Measurements from ENCODE around the gene WDR93.
A peak's percentile ranks its signal among the peaks of the same experiment; 100 is the strongest.
"Not testable (repeated sequence)": the region's sequence is repeated elsewhere in the genome, so short reads cannot be mapped to it uniquely, and the experiment has no call there.

WDR93 gene

DNA sequence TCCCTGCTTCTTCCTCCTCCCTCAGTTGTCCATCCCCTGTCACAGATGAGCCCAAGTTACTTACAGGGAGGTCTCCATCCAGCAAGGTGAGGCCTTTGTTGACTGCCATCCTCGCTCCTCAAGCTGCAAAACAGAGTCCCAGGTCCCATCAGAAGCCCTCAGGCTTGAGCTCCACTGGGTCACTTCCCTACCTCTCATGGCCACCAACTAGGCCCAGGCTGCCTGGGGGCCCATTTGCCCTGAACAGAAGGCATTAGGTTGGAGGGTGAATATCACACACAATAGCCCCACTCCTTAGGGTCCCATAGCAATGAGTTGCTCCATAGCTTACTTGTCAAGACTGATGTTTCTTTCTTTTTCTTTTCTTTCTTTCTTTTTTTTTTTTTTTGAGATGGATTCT, 13.2 kb upstream of the WDR93 start:
- TF ChIP-seq TAF1 (IDR thresholded peaks at IDR 0.05; ENCODE audit: low read depth, low read length) (no peak), PAX5 (IDR thresholded peaks at IDR 0.05; ENCODE audit: insufficient read depth, low read length, severe bottlenecking) (no peak), POLR2AphosphoS5 (IDR thresholded peaks at IDR 0.05; ENCODE audit: low read depth, low read length) (no peak), POLR2A (IDR thresholded peaks at IDR 0.05; ENCODE audit: low read depth, low read length) (no peak), SPI1 (IDR thresholded peaks at IDR 0.05; ENCODE audit: low read depth, low read length) (no peak), POU2F2 (IDR thresholded peaks at IDR 0.05; ENCODE audit: low read depth, low read length) (no peak)
- FAIRE-seq (no peak), DNase-seq (ENCODE audit: insufficient read length, low spot score) (no peak)

DNA sequence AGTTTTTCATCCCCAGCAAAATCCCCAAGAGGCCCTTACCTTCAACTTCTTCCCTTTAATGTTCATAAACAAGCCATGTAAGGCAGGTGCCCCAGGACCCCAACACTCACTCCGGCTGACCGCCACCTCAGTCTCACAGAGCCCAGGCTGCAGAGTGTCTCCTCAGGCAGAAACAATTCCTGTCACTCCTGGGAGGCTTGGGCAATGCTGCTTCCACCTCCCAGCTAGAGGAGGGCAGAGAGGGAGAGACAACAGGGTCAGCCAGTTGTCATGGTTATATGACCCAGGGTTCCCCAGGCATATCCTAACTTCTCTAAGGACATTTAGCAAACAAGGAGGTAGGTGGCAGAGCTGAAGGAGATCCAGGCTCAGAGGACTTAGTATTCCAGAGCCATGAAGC, 11.4 kb upstream of the WDR93 start, which contains the start of gene PLIN1:
PLIN1 (minus strand) TSS at position 156 of the 400 bp plus-strand sequence. CDS start 1,878 bp downstream, outside the sequence.
- FAIRE-seq: no peak
- TF ChIP-seq SPI1 (IDR thresholded peaks at IDR 0.05; ENCODE audit: low read depth, low read length): no peak
- no peak for TF ChIP-seq TAF1 (IDR thresholded peaks at IDR 0.05; ENCODE audit: low read depth, low read length)
- no peak for TF ChIP-seq POLR2A (IDR thresholded peaks at IDR 0.05; ENCODE audit: low read depth, low read length)
- no peak for TF ChIP-seq POU2F2 (IDR thresholded peaks at IDR 0.05; ENCODE audit: low read depth, low read length)
- TF ChIP-seq POLR2AphosphoS5 (IDR thresholded peaks at IDR 0.05; ENCODE audit: low read depth, low read length): no peak
- no peak for TF ChIP-seq PAX5 (IDR thresholded peaks at IDR 0.05; ENCODE audit: insufficient read depth, low read length, severe bottlenecking)

DNA sequence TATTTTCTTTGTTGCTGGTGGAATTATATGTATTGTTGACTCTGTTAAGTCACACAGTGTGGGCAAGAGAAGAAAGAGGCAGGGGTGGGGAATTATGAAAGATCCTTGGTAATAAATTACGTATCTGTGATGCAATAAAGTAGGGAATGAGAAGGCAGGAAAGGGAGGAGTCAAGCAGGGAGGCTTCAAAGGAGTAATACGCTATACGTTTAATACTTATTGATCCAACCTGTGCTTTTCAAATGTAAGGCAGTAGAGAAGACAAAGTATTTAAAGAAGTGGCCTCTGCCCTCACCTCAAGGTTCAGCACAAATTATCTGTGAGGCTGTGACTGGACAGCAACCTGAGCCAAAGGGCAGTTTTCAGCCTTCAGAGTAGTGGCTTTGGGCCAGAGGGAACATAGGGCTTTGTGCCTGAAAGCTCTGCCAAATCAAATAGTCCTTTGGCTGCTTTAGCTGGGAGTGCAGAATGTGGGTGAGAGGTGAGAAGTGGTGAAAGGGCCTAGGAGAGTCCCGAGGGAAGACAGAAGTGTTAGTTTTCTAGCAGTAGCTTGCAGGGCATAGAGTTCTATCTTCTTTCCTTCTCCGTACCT, 10.2 kb upstream of the WDR93 start:
- FAIRE-seq (no peak), DNase-seq (ENCODE audit: insufficient read length, low spot score) (no peak)
- TF ChIP-seq POU2F2 (IDR thresholded peaks at IDR 0.05; ENCODE audit: low read depth, low read length): no peak
- TF ChIP-seq SPI1 (IDR thresholded peaks at IDR 0.05; ENCODE audit: low read depth, low read length): no peak
- TF ChIP-seq POLR2AphosphoS5 (IDR thresholded peaks at IDR 0.05; ENCODE audit: low read depth, low read length): no peak
- no peak for TF ChIP-seq PAX5 (IDR thresholded peaks at IDR 0.05; ENCODE audit: insufficient read depth, low read length, severe bottlenecking)
- TF ChIP-seq TAF1 (IDR thresholded peaks at IDR 0.05; ENCODE audit: low read depth, low read length): no peak
- no peak for TF ChIP-seq POLR2A (IDR thresholded peaks at IDR 0.05; ENCODE audit: low read depth, low read length)

More for the DNA sequence above, 11.4 kb upstream of the WDR93 start, which contains the start of gene PLIN1:
- no peak for DNase-seq (ENCODE audit: insufficient read length, low spot score)

- no peak for TF ChIP-seq TAF1 (IDR thresholded peaks at IDR 0.05; ENCODE audit: low read depth, low read length)
- no peak for TF ChIP-seq POU2F2 (IDR thresholded peaks at IDR 0.05; ENCODE audit: low read depth, low read length)
- TF ChIP-seq POLR2A (IDR thresholded peaks at IDR 0.05; ENCODE audit: low read depth, low read length): no peak
- no peak for FAIRE-seq
Measured at GRCh38 chr15:89681146-89681545, 9.5 kb upstream of the WDR93 start.

DNA sequence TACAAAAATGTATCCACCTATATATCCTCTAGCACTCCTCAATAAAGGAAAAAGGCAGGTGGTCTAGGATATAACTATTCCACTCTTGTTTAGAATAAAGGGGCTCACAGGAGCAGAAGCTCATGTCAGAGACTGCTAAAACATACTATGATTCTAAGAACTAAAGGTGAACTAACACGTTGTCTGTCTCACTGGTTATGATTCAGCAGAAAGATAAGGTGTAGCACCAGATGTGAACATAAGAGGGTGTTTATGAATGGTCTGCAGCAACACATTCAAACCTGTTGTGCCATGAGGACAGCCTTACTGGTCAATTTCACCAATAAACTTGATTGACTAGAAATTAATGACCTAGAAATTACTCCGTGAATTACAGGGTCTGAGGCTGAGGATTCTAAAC, 4.6 kb upstream of the WDR93 start:
- FAIRE-seq (no peak), DNase-seq (ENCODE audit: insufficient read length, low spot score) (no peak)
- TF ChIP-seq POU2F2 (IDR thresholded peaks at IDR 0.05; ENCODE audit: low read depth, low read length): no peak
- no peak for TF ChIP-seq PAX5 (IDR thresholded peaks at IDR 0.05; ENCODE audit: insufficient read depth, low read length, severe bottlenecking)
- no peak for TF ChIP-seq POLR2AphosphoS5 (IDR thresholded peaks at IDR 0.05; ENCODE audit: low read depth, low read length)
- TF ChIP-seq SPI1 (IDR thresholded peaks at IDR 0.05; ENCODE audit: low read depth, low read length): no peak
- TF ChIP-seq TAF1 (IDR thresholded peaks at IDR 0.05; ENCODE audit: low read depth, low read length): no peak
- TF ChIP-seq POLR2A (IDR thresholded peaks at IDR 0.05; ENCODE audit: low read depth, low read length): no peak

More at GRCh38 chr15:89681146-89681545, 9.5 kb upstream of the WDR93 start:
- DNase-seq (ENCODE audit: insufficient read length, low spot score): no peak

- DNase-seq (ENCODE audit: insufficient read length, low spot score) (no peak), FAIRE-seq (no peak)
- no peak for TF ChIP-seq POLR2AphosphoS5 (IDR thresholded peaks at IDR 0.05; ENCODE audit: low read depth, low read length)
- TF ChIP-seq POU2F2 (IDR thresholded peaks at IDR 0.05; ENCODE audit: low read depth, low read length): no peak
- no peak for TF ChIP-seq TAF1 (IDR thresholded peaks at IDR 0.05; ENCODE audit: low read depth, low read length)
Measured at GRCh38 chr15:89686522-89686921, 4.1 kb upstream of the WDR93 start.

GRCh38 chr15:89689930-89690275, 708 bp upstream of the WDR93 start:
- DNase-seq (ENCODE audit: insufficient read length, low spot score); FAIRE-seq: not testable (repeated sequence)

DNA sequence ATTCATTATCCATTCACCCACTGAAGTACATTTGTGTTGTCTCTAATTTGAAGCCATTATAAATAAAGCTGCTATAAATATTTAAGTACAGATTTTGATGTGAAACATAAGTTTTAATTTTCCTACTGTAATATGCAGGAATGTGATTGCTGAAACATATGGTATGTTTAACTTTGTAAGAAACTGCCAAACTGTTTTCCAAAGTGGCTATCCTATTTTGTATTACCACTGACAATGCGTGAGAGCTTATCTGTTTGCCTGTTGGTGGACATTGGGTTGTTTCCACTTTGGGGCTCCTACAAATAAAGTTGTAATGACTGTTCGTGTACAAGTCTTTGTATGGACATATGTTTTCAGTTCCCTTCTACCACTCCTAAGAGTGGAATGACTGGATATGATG, 2.5 kb downstream of the WDR93 start:
- no peak for TF ChIP-seq PAX5 (IDR thresholded peaks at IDR 0.05; ENCODE audit: insufficient read depth, low read length, severe bottlenecking)
- TF ChIP-seq SPI1 (IDR thresholded peaks at IDR 0.05; ENCODE audit: low read depth, low read length): peak; percentile 71
- DNase-seq (ENCODE audit: insufficient read length, low spot score) (no peak), FAIRE-seq (no peak)

GRCh38 chr15:89693696-89694095, 3.1 kb downstream of the WDR93 start:
- no peak for DNase-seq (ENCODE audit: insufficient read length, low spot score)
- no peak for FAIRE-seq
- TF ChIP-seq PAX5 (IDR thresholded peaks at IDR 0.05; ENCODE audit: insufficient read depth, low read length, severe bottlenecking): no peak
- no peak for TF ChIP-seq POU2F2 (IDR thresholded peaks at IDR 0.05; ENCODE audit: low read depth, low read length)
- no peak for TF ChIP-seq SPI1 (IDR thresholded peaks at IDR 0.05; ENCODE audit: low read depth, low read length)
- TF ChIP-seq POLR2AphosphoS5 (IDR thresholded peaks at IDR 0.05; ENCODE audit: low read depth, low read length): no peak
- TF ChIP-seq POLR2A (IDR thresholded peaks at IDR 0.05; ENCODE audit: low read depth, low read length): no peak
- no peak for TF ChIP-seq TAF1 (IDR thresholded peaks at IDR 0.05; ENCODE audit: low read depth, low read length)

DNA sequence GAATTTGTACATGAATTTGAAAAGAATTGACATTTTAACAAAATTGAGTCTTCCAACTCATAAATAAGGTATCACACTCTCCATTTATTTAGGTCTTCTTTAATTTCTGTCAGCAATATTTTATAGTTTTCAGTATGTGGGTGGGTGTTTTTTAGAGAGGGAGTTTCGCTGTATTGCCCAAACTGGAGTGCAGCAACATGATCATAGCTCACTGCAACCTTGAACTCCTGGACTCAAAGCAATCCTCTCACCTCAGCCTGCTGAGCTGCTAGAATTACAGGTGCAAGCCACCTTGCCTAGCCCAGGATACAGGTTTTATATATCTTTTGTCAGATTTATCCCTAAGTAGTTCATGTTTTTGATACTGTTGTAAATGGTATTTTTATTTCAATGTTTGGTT, 4.6 kb downstream of the WDR93 start:
- no peak for FAIRE-seq
- TF ChIP-seq TAF1 (IDR thresholded peaks at IDR 0.05; ENCODE audit: low read depth, low read length): no peak
- no peak for TF ChIP-seq POU2F2 (IDR thresholded peaks at IDR 0.05; ENCODE audit: low read depth, low read length)
- TF ChIP-seq POLR2AphosphoS5 (IDR thresholded peaks at IDR 0.05; ENCODE audit: low read depth, low read length): no peak
- TF ChIP-seq SPI1 (IDR thresholded peaks at IDR 0.05; ENCODE audit: low read depth, low read length): no peak
- TF ChIP-seq PAX5 (IDR thresholded peaks at IDR 0.05; ENCODE audit: insufficient read depth, low read length, severe bottlenecking): no peak
- TF ChIP-seq POLR2A (IDR thresholded peaks at IDR 0.05; ENCODE audit: low read depth, low read length): no peak
- no peak for DNase-seq (ENCODE audit: insufficient read length, low spot score)

DNA sequence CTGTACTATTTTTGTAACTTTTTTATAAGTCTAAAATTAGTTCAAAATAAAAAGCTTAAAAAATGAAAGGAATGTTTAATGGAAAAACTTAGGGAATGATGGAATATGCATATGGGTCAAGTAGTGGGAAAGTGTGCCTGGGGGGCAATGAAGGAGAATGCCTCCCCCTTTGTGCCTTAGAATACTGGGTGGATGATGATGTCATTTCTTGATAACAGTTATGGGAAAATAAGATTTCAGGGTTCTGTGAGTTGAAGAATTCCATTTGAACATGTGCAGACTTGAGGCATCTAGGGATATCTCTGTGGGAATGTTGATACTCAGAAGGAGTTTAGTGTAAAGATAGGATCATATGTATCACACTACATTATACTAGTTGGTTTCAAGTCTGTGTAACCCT, 13.8 kb downstream of the WDR93 start:
- DNase-seq (ENCODE audit: insufficient read length, low spot score) (no peak), FAIRE-seq (no peak)
- TF ChIP-seq SPI1 (IDR thresholded peaks at IDR 0.05; ENCODE audit: low read depth, low read length) (no peak), PAX5 (IDR thresholded peaks at IDR 0.05; ENCODE audit: insufficient read depth, low read length, severe bottlenecking) (no peak), POLR2AphosphoS5 (IDR thresholded peaks at IDR 0.05; ENCODE audit: low read depth, low read length) (no peak), POU2F2 (IDR thresholded peaks at IDR 0.05; ENCODE audit: low read depth, low read length) (no peak), POLR2A (IDR thresholded peaks at IDR 0.05; ENCODE audit: low read depth, low read length) (no peak), TAF1 (IDR thresholded peaks at IDR 0.05; ENCODE audit: low read depth, low read length) (no peak)
